ENCODE data around the gene ALK. TPM values are rescaled to one million over a fixed set of nuclear protein-coding genes. Genes with fewer than 3 reads are reported as not detected.

ALK gene
- polyA plus RNA-seq, 2 of the 4 experiments (the other 2 are of a cell fraction), result not detected

DNA sequence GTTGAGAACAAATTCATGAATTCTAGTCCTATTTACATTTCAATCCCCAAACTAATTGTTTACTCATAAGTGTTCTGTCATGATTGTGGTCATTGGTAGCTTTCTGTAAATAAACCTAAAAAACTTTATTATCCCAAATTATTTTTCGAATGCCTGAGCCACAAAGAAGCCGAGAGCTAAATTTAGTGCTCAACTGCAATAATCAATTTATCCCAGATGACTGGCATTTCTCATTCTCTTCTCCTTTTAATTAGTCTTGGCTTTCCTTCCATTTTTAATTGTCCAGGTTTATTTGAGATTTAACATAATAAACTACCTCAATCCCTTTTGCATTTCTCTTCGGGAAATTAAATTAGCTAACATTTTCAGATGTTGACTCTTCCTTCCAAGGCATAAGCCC lies 308.3 kb downstream of the ALK start:
- POLR2A ChIA-PET, result no interaction called here
- FAIRE-seq, result no peak
- no peak overlapping the region for H3K27ac ChIP-seq

DNA sequence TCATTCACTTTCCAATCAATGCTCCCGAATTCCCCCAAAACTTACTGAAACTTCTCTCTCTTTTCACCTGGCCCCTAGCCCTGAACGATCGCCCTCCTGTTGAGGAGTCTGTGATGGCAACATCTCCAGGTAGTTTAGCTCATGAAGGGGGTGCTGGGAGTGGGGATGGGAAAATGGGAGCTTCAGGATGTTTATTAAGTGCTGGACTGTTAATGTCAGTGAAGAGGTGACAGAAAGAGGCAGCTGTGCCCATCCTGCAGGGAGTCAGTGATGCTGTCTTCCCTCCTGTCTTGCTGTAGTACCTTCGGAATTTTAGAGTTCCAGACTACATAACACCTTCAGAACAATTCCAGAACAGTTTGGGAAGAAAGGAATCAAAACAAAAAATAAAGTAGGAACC lies 308.8 kb downstream of the ALK start:
- Histone ChIP-seq H3K4me3 (no peak overlapping the region), H3K4me1 (no peaks in the 10 kb centered on the region), H3K4me2 (no peak overlapping the region), H3K27ac (no peak overlapping the region), H3K9me3 (no peaks in the 10 kb centered on the region)
- CTCF ChIA-PET, result interaction anchor here (1.5 kb wide), 1 partner anchor 24 kb away, joined by 4 read pairs; no protein-coding TSS in a partner anchor
- WGBS (ENCODE audit: missing lambda C conversion rate), result 13% methylated on average over 4 of the region's 4 CpGs
- POLR2A ChIA-PET, result no interaction called here
- DNase-seq (ENCODE audit: low read depth in 1 of 2, low spot score in 1 of 2) (no peak), ATAC-seq (no peak), FAIRE-seq (no peak)
- TF ChIP-seq HOXA7 (CRISPR knock-in tag; IDR thresholded peaks at IDR 0.05), result no peak
- no peak for TF ChIP-seq RAD21 (conservative IDR thresholded peaks at IDR 0.05 in 1 of 2, IDR thresholded peaks at IDR 0.05 in 1 of 2)
- no peak for TF ChIP-seq ZNF302 (CRISPR knock-in tag; IDR thresholded peaks at IDR 0.05)
- TF ChIP-seq FOXS1 (CRISPR knock-in tag; IDR thresholded peaks at IDR 0.05), result no peak
- no peak for TF ChIP-seq MYC (IDR thresholded peaks at IDR 0.05; ENCODE audit: borderline replicate concordance, low read length)
- TF ChIP-seq, protein P1, sequence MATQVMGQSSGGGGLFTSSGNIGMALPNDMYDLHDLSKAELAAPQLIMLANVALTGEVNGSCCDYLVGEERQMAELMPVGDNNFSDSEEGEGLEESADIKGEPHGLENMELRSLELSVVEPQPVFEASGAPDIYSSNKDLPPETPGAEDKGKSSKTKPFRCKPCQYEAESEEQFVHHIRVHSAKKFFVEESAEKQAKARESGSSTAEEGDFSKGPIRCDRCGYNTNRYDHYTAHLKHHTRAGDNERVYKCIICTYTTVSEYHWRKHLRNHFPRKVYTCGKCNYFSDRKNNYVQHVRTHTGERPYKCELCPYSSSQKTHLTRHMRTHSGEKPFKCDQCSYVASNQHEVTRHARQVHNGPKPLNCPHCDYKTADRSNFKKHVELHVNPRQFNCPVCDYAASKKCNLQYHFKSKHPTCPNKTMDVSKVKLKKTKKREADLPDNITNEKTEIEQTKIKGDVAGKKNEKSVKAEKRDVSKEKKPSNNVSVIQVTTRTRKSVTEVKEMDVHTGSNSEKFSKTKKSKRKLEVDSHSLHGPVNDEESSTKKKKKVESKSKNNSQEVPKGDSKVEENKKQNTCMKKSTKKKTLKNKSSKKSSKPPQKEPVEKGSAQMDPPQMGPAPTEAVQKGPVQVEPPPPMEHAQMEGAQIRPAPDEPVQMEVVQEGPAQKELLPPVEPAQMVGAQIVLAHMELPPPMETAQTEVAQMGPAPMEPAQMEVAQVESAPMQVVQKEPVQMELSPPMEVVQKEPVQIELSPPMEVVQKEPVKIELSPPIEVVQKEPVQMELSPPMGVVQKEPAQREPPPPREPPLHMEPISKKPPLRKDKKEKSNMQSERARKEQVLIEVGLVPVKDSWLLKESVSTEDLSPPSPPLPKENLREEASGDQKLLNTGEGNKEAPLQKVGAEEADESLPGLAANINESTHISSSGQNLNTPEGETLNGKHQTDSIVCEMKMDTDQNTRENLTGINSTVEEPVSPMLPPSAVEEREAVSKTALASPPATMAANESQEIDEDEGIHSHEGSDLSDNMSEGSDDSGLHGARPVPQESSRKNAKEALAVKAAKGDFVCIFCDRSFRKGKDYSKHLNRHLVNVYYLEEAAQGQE (IDR thresholded peaks at IDR 0.05), result no peak
- no peak for TF ChIP-seq KDM1A (IDR thresholded peaks at IDR 0.05; ENCODE audit: low read depth)

More for the DNA sequence above, 308.3 kb downstream of the ALK start:
- CTCF ChIA-PET, result interaction anchor here (1.0 to 1.5 kb wide), 2 partner anchors 8 to 23 kb away, joined by 3 to 4 read pairs; no protein-coding TSS in a partner anchor
- Histone ChIP-seq H3K4me2 (no peak overlapping the region), H3K4me3 (no peak overlapping the region), H3K9me3 (no peaks in the 10 kb centered on the region), H3K4me1 (no peaks in the 10 kb centered on the region)
- DNase-seq (ENCODE audit: low read depth in 1 of 2, low spot score in 1 of 2) (no peak), ATAC-seq (no peak)
- no peak for TF ChIP-seq RFX5 (IDR thresholded peaks at IDR 0.05)
- no peak for TF ChIP-seq EHF (CRISPR knock-in tag; IDR thresholded peaks at IDR 0.05)
- no peak for TF ChIP-seq CHD4 (IDR thresholded peaks at IDR 0.05; ENCODE audit: borderline replicate concordance)
- TF ChIP-seq, protein P2, sequence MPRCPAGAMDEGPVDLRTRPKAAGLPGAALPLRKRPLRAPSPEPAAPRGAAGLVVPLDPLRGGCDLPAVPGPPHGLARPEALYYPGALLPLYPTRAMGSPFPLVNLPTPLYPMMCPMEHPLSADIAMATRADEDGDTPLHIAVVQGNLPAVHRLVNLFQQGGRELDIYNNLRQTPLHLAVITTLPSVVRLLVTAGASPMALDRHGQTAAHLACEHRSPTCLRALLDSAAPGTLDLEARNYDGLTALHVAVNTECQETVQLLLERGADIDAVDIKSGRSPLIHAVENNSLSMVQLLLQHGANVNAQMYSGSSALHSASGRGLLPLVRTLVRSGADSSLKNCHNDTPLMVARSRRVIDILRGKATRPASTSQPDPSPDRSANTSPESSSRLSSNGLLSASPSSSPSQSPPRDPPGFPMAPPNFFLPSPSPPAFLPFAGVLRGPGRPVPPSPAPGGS (IDR thresholded peaks at IDR 0.05), result no peak
- no peak for TF ChIP-seq CBX8 (IDR thresholded peaks at IDR 0.05)
- TF ChIP-seq ZC3H11A (IDR thresholded peaks at IDR 0.05), result no peak
- TF ChIP-seq MAFK (IDR thresholded peaks at IDR 0.05; ENCODE audit: partially characterized antibody), result no peak
- no peak for TF ChIP-seq GATA3 (IDR thresholded peaks at IDR 0.05; ENCODE audit: borderline replicate concordance)
- TF ChIP-seq FOSB (CRISPR knock-in tag; IDR thresholded peaks at IDR 0.05), result no peak
- TF ChIP-seq ZFP36 (IDR thresholded peaks at IDR 0.05; ENCODE audit: borderline replicate concordance, partially characterized antibody), result no peak
- TF ChIP-seq SMC3 (IDR thresholded peaks at IDR 0.05), result no peak
- TF ChIP-seq, protein P3, sequence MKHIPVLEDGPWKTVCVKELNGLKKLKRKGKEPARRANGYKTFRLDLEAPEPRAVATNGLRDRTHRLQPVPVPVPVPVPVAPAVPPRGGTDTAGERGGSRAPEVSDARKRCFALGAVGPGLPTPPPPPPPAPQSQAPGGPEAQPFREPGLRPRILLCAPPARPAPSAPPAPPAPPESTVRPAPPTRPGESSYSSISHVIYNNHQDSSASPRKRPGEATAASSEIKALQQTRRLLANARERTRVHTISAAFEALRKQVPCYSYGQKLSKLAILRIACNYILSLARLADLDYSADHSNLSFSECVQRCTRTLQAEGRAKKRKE (CRISPR knock-in tag; IDR thresholded peaks at IDR 0.05; ENCODE audit: low read depth), result no peak
- TF ChIP-seq, protein P4, sequence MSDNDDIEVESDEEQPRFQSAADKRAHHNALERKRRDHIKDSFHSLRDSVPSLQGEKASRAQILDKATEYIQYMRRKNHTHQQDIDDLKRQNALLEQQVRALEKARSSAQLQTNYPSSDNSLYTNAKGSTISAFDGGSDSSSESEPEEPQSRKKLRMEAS (IDR thresholded peaks at IDR 0.05), result no peak
- 26% methylated on average over 3 of the region's 3 CpGs for WGBS (ENCODE audit: missing lambda C conversion rate)

Measured in A549 (cell line).